MCF 10A (cell line): ENCODE results near the gene ATP8B4. TPM values are rescaled to one million over a fixed set of nuclear protein-coding genes. Genes with fewer than 3 reads are reported as not detected.
A peak's percentile ranks its signal among the peaks of the same experiment; 100 is the strongest.

Experiments used
- BruUV-seq: library from RNA; stranded (reverse); fragments of 400-500 nt; replicated peaks from 2 replicates; lab custom pipeline; 2021; lab: Mats Ljungman, UMichigan
- CTCF ChIA-PET: fragments of 300-600 bp; sonication (Branson Sonifier 250); formaldehyde crosslinking; extraction: SDS; loops from one replicate; lab custom pipeline; 2021; ENCODE audit warnings: antibody characterized with exemption, inconsistent platforms; lab: Yijun Ruan, JAX
- POLR2A ChIA-PET: fragments of 300-600, 350-650 bp; sonication (Branson Sonifier 250); formaldehyde crosslinking; extraction: SDS; loops from one replicate; lab custom pipeline; 2020; ENCODE audit warnings: antibody characterized with exemption, inconsistent platforms; lab: Yijun Ruan, JAX
- DNase-seq: peaks from one replicate; pipeline ENCODE4 v3.0.0-alpha.2; 2018; ENCODE audit not compliant: unreplicated experiment
- H3K27ac Mint-ChIP-seq: one replicate; pipeline ENCODE4 v1.8.0; 2022; ENCODE audit warnings: mild to moderate bottlenecking, low read depth, mixed read lengths; ENCODE audit not compliant: unreplicated experiment
- H3K27me3 Mint-ChIP-seq: one replicate; pipeline ENCODE4 v1.8.0; 2022; ENCODE audit warnings: mixed read lengths; ENCODE audit not compliant: insufficient read depth, unreplicated experiment
- H3K36me3 Mint-ChIP-seq: one replicate; pipeline ENCODE4 v1.8.0; 2022; ENCODE audit warnings: mild to moderate bottlenecking, moderate library complexity, mixed read lengths; ENCODE audit not compliant: insufficient read depth, unreplicated experiment
- H3K4me1 Mint-ChIP-seq: one replicate; pipeline ENCODE4 v1.8.0; 2022; ENCODE audit warnings: mixed read lengths; ENCODE audit not compliant: insufficient read depth, unreplicated experiment
- H3K4me3 Mint-ChIP-seq: one replicate; pipeline ENCODE4 v1.8.0; 2022; ENCODE audit warnings: mild to moderate bottlenecking, moderate library complexity, mixed read lengths; ENCODE audit not compliant: unreplicated experiment
- H3K9me3 Mint-ChIP-seq: one replicate; pipeline ENCODE4 v1.8.0; 2022; ENCODE audit warnings: mixed read lengths; ENCODE audit not compliant: unreplicated experiment
- CTCF ChIP-seq: fragments of 200-600 bp; IDR thresholded peaks from one replicate; pipeline ENCODE4 v1.8.0; 2022; ENCODE audit warnings: antibody characterized with exemption, mild to moderate bottlenecking; ENCODE audit not compliant: unreplicated experiment
- intact Hi-C: fragments of 100-400 bp; cut with micrococcal nuclease; formaldehyde crosslinking; loops from 2 replicates; pipeline ENCODE4 v1.14.1; 2022
- total RNA-seq: library from RNA; stranded (reverse); gene quantifications from 2 replicates; pipeline ENCODE4 v1.2.3, GENCODE V29; 2022

ATP8B4 gene
- total RNA-seq, 1 experiment from 2014 or later, result not detected

GRCh38 chr15:49852756-49853155 is 266.3 kb downstream of the ATP8B4 start:
- Mint-ChIP-seq H3K27me3 (no peaks in the 10 kb centered on the region), H3K4me3 (no peak overlapping the region), H3K27ac (peak overlapping the region; percentile 69), H3K9me3 (no peaks in the 10 kb centered on the region), H3K36me3 (peaks cover 5% of the 10 kb centered on the region), H3K4me1 (peaks cover 60% of the 10 kb centered on the region)
- no peak for TF ChIP-seq CTCF
- DNase-seq, result no peak
- intact Hi-C loops, result no loop called here
- CTCF ChIA-PET, result interaction anchor here (0.7 to 1.4 kb wide), 4 partner anchors 11 to 806 kb away, joined by 3 read pairs; partner anchors contain the start of gene SECISBP2L
- no TSS peak for BruUV-seq
- POLR2A ChIA-PET, result interaction anchor here (0.6 to 1.9 kb wide), 5 partner anchors 11 to 231 kb away, joined by 3 to 6 read pairs (median 3); no protein-coding TSS in a partner anchor

- Mint-ChIP-seq H3K27me3 (no peaks in the 10 kb centered on the region), H3K4me1 (peaks cover 38% of the 10 kb centered on the region), H3K36me3 (peaks cover 5% of the 10 kb centered on the region), H3K27ac (peak overlapping the region; percentile 97), H3K9me3 (no peaks in the 10 kb centered on the region), H3K4me3 (peak overlapping the region; percentile 20)
- peak; percentile 72 for DNase-seq
- ChIA-PET CTCF (no interaction called here), POLR2A (interaction anchor here (0.7 to 1.9 kb wide), 3 partner anchors 15 to 207 kb away, joined by 3 to 7 read pairs (median 5); no protein-coding TSS in a partner anchor)
- intact Hi-C loops, result no loop called here
- no TSS peak for BruUV-seq
- TF ChIP-seq CTCF, result no peak
Measured at GRCh38 chr15:49848807-49849206, 270.2 kb downstream of the ATP8B4 start.

- H3K4me3 Mint-ChIP-seq, result peak overlapping the region; percentile 20
Measured at GRCh38 chr15:49848282-49848724, 270.7 kb downstream of the ATP8B4 start.

More at GRCh38 chr15:49848282-49848724, 270.7 kb downstream of the ATP8B4 start:
- intact Hi-C loops, result no loop called here
- ChIA-PET CTCF (no interaction called here), POLR2A (interaction anchor here (0.7 to 1.9 kb wide), 3 partner anchors 15 to 184 kb away, joined by 3 to 7 read pairs (median 5); no protein-coding TSS in a partner anchor)
- BruUV-seq, result no TSS peak
- peak overlapping the region; percentile 97 for H3K27ac Mint-ChIP-seq
- peaks cover 5% of the 10 kb centered on the region for H3K36me3 Mint-ChIP-seq
- H3K9me3 Mint-ChIP-seq, result no peaks in the 10 kb centered on the region
- no peak for TF ChIP-seq CTCF
- peaks cover 36% of the 10 kb centered on the region for H3K4me1 Mint-ChIP-seq
- no peaks in the 10 kb centered on the region for H3K27me3 Mint-ChIP-seq
- peak; percentile 89 for DNase-seq
